GM12892 (cell line): ENCODE results near the gene ZFP69B.

Experiments used
- POLR2A ChIP-seq: IDR thresholded peaks from 2 replicates; pipeline ENCODE4 v1.6.1; 2011; ENCODE audit warnings: low read depth, low read length, control low read depth
- POLR2AphosphoS5 ChIP-seq: IDR thresholded peaks from 2 replicates; pipeline ENCODE4 v1.6.1; 2011; ENCODE audit warnings: low read depth, low read length, control low read depth
- TAF1 ChIP-seq: IDR thresholded peaks from 2 replicates; pipeline ENCODE4 v1.6.1; 2011; ENCODE audit warnings: low read depth, mild to moderate bottlenecking, control low read depth, low read length, borderline replicate concordance

DNA sequence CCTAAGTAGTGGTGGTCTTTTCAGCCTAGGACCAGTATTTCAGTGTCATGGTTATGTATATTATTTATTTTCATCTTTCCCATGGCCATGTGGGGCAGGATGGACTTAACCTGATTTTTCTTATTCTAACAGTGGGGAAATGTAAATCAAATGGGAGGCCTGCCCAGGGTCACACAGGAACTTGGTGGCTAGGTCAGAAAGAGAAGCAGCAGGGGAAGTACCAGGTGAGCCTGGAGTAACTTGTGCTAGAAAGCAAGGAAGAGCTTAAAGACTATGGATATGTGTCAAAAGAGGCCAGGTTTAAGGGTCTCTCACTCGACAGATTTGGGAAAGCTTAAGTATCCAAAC is 936 bp downstream of the ZFP69B start:
- no peak for TF ChIP-seq POLR2AphosphoS5
- no peak for TF ChIP-seq POLR2A
- TF ChIP-seq TAF1: no peak
